Ishikawa (cell line): ENCODE measurements around the gene TBC1D21.

ENCODE experiments used
- CREB1 ChIP-seq: IDR thresholded peaks from 2 replicates; pipeline ENCODE4 v1.6.1; 2012; ENCODE audit warnings: low read depth
- RAD21 ChIP-seq: IDR thresholded peaks from 2 replicates; pipeline ENCODE4 v1.6.1; 2012; ENCODE audit warnings: low read depth
- TAF1 ChIP-seq: IDR thresholded peaks from 2 replicates; pipeline ENCODE4 v1.6.1; 2012; ENCODE audit warnings: low read depth, mild to moderate bottlenecking
- YY1 ChIP-seq: IDR thresholded peaks from 2 replicates; pipeline ENCODE4 v1.6.1; 2012; ENCODE audit warnings: low read depth
- TF ChIP-seq, protein P1 (sequence below): IDR thresholded peaks from 2 replicates; pipeline ENCODE4 v1.6.1; 2012

DNA sequence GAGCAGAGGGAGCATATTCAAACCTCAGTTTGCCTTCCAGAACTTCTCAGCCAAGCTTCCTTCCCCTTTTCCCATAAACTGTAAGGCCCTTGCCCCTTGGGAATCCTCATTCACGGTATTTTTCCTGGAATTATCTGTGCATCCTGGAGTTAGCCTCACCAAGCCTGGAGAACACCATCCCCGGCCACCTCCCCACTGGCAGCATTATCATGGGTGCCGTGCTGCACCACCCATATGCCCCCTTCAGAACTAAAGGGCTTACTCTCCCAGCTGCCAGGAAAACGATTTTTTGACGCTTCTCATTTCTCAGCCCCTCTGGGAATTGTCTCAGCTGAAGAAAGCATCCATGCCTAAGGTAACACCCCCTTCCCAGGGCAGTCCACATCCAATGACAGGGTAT, 20.9 kb upstream of the TBC1D21 start:
- TF ChIP-seq YY1 (no peak), CREB1 (no peak), TAF1 (no peak), RAD21 (no peak)
- TF ChIP-seq, protein P1, sequence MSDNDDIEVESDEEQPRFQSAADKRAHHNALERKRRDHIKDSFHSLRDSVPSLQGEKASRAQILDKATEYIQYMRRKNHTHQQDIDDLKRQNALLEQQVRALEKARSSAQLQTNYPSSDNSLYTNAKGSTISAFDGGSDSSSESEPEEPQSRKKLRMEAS, result no peak
